ENCODE measurements around the gene ESYT1.

The ESYT1 gene

DNA sequence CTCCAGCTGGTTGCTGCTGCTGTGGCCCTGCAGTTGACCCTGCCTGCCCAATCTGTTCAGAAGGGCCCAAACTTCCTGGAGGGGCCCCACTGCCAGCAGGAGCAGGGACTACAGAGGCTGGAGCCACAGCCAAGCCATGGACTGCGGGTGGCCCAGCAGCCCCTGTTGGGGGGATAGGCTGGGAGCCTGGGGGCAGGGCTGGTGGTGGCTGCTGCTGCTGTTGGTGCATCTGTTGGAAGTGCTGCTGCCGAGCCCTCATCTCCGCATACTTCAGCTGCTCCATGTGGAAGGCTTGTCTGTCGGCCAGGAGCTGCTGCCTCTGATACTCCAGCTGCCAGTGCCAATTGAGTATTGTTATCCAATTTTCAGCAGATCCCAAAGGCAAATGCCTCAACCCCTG is 37.3 kb downstream of the ESYT1 start:
- no peak overlapping the region for H3K4me3 ChIP-seq (ENCODE audit: low read length)
- TF ChIP-seq, protein P1, sequence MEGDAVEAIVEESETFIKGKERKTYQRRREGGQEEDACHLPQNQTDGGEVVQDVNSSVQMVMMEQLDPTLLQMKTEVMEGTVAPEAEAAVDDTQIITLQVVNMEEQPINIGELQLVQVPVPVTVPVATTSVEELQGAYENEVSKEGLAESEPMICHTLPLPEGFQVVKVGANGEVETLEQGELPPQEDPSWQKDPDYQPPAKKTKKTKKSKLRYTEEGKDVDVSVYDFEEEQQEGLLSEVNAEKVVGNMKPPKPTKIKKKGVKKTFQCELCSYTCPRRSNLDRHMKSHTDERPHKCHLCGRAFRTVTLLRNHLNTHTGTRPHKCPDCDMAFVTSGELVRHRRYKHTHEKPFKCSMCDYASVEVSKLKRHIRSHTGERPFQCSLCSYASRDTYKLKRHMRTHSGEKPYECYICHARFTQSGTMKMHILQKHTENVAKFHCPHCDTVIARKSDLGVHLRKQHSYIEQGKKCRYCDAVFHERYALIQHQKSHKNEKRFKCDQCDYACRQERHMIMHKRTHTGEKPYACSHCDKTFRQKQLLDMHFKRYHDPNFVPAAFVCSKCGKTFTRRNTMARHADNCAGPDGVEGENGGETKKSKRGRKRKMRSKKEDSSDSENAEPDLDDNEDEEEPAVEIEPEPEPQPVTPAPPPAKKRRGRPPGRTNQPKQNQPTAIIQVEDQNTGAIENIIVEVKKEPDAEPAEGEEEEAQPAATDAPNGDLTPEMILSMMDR (conservative IDR thresholded peaks at IDR 0.05; ENCODE audit: low read depth, low read length): no peak
- DNase-seq (ENCODE audit: low read depth): no peak

DNA sequence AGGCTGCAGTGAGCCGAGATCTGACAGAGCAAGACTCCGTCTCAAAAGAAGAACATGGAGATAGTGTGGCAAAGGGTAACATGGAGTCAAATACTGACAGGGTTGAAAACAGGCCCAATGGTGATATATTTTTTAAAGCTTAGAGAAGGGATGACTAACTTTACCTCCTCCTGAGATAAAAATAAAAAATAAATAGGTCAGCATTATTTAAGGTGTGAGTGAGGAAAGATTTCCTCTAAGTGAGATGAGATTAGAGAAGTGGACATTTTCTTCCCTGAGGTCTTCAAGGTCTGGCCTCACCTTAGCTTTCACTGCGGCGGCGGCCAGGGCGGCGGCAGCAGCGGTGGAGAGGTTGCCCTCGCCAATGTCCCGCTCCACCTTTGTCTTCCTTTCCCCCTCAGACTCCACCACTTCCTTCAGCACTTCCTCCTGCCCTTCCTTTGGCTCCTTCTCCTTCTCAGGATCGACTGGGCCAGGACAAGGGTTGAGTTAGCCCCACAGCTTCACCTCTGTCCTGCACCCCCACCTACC is 41.2 kb downstream of the ESYT1 start:
- no peak overlapping the region for H3K4me3 ChIP-seq (ENCODE audit: low read length)
- TF ChIP-seq, protein P1 (conservative IDR thresholded peaks at IDR 0.05; ENCODE audit: low read depth, low read length): no peak
- DNase-seq (ENCODE audit: low read depth): no peak

DNA sequence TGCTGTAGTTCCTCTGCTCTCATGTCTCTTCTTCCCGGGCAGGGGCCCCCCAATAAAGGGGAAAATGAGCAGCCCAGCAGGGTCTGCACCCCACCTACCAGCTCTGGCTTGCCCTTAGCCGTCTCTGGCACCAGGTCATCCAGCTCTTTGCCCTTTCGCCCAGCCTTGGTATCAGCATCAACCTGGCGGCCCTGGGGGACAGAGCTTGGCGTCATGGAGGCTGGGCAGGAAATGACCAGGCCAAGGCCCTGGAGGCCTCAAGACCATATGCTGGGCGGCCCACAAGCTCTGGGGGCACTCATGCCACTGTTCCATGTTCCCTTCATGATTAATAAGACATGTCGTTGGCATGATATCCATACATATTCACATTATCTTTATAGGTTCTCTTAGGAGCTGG is 44.8 kb downstream of the ESYT1 start:
- H3K4me3 ChIP-seq (ENCODE audit: low read length): no peak overlapping the region
- no peak for DNase-seq (ENCODE audit: low read depth)
- TF ChIP-seq, protein P1 (conservative IDR thresholded peaks at IDR 0.05; ENCODE audit: low read depth, low read length): no peak

DNA sequence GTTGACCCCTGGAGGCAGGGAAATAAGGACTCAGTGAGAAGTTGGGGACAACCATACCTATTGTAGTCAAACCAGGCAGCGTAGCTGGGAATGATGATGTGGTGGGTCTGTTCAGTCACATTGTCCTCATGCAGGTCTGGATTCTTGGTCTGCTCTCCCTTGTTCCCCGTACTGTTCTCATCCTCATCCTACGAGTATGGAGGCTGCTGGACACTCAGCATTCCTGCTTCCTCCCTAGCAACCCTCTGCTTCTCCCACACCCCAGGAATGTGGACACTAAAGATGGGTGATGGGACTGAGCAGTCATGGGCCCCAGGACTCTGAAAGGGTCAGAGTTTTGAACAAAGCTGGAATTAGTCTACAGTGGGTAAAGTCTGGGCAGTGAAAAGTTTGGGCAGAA is 50.3 kb downstream of the ESYT1 start:
- no peak for DNase-seq (ENCODE audit: low read depth)
- TF ChIP-seq, protein P1 (conservative IDR thresholded peaks at IDR 0.05; ENCODE audit: low read depth, low read length): no peak
- H3K4me3 ChIP-seq (ENCODE audit: low read length): no peak overlapping the region

DNA sequence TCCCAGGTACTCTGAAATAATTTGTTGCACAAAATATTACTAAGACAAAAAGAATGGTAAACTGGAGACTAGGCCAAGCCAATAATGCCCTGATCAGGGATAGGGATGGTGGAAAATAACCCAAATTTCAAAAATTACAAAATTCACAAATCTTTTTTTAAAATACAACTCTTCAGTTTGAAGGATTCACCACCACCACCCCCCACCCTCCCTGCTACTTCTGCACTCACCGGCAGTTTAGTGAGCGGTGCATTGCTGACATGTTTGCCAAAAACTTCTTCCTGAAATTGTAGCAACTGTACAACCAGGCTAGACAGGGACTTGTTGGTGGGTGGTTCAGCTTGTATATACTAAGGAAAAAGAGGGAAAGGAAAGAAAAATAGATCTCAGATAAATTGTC is 58.9 kb downstream of the ESYT1 start:
- H3K4me3 ChIP-seq (ENCODE audit: low read length): no peak overlapping the region
- TF ChIP-seq, protein P1 (conservative IDR thresholded peaks at IDR 0.05; ENCODE audit: low read depth, low read length): no peak
- no peak for DNase-seq (ENCODE audit: low read depth)

DNA sequence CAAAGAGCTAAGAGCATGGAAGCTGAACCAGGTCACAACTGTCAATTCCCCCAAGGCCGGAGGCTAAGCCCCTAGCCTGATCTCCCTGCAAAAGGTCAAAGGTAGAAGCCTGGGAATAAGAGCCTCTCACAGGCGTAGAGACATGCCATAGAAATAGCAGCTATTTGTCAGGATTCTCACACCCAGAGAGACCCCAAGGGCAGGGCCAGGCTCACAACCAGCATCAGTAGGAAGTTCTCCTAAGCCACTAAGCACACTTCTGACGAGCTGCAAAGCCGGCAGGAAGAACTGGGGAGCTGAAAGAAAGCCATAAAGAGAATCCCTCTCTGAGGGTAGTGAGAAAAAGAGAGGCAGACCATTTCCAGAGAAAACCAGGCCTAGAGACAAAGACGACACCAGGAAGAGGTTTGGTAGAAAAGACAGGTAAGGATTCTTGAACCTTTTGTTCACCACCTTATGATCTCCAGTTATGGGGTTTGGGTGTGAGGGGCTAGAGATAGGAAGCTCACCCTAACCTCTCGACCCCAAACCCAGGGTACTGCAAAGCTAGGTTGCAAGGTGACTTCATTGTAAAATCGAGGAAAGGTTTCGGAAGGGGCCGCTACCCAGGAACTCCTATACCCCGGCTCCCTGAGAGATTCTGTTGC is 60.2 kb downstream of the ESYT1 start:
- DNase-seq (ENCODE audit: low read depth): no peak
- peak overlapping the region; percentile 85 for H3K4me3 ChIP-seq (ENCODE audit: low read length)
- TF ChIP-seq, protein P1 (conservative IDR thresholded peaks at IDR 0.05; ENCODE audit: low read depth, low read length): no peak

DNA sequence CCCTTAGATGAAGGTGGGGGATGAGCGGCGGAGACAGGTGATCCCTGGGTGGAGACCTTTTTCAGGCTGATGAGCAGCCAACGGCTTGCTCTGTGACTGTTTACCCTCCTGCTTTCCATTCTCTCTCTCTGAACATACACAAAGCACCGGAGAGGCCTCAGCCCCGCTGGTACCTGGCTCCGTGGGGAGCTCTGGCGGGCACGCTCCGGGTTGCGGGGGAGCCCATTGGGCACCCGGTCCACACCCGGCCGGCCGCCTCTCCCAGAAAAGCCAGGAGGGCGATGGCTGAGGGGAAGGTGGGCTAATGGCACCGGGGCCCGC is 60.7 kb downstream of the ESYT1 start:
- TF ChIP-seq, protein P1 (conservative IDR thresholded peaks at IDR 0.05; ENCODE audit: low read depth, low read length): no peak
- H3K4me3 ChIP-seq (ENCODE audit: low read length): peak overlapping the region; percentile 85
- no peak for DNase-seq (ENCODE audit: low read depth)
